Heart left ventricle (tissue), 16 donors: ENCODE data around the gene FAM222A. TPM values are rescaled to one million over a fixed set of nuclear protein-coding genes. Genes with fewer than 3 reads are reported as not detected.

ENCODE experiments used
- ATAC-seq, 4 donors: fragments of 200-7000 bp; cut with Tn5 transposase; one replicate each; pipeline ENCODE4 v1.9.1; 2020 to 2022; ENCODE audit warnings: moderate library complexity in 4 of 4, mild to moderate bottlenecking in 3 of 4, moderate number of reproducible peaks in 1 of 4
- DNase-seq, 5 donors: peaks; one replicate each; pipeline ENCODE4 v3.0.0-alpha.2; 2020
- H3K27ac ChIP-seq, 12 donors: fragments of 200-600 bp; sonication (generic) in 4 of 12; one replicate each; pipeline versions ENCODE4 v1.5.0 to v1.8.0; 2016 to 2022; ENCODE audit warnings: mild to moderate bottlenecking in 2 of 12
- H3K27me3 ChIP-seq, 9 donors: fragments of 200-600 bp; sonication (generic) in 2 of 9; one replicate each; pipeline versions ENCODE4 v1.5.1 to v1.8.0; 2016 to 2022; ENCODE audit warnings: mild to moderate bottlenecking in 3 of 9
- H3K36me3 ChIP-seq, 9 donors: fragments of 200-600 bp; sonication (generic) in 2 of 9; one replicate each; pipeline versions ENCODE4 v1.5.0 to v1.8.0; 2018 to 2022; ENCODE audit warnings: mild to moderate bottlenecking in 2 of 9
- H3K4me1 ChIP-seq, 12 donors: fragments of 200-600 bp; sonication (generic) in 4 of 12; one replicate each; pipeline versions ENCODE4 v1.5.0 to v1.8.0; 2016 to 2022; ENCODE audit warnings: mild to moderate bottlenecking in 3 of 12
- H3K4me3 ChIP-seq, 12 donors: fragments of 200-600 bp; sonication (generic) in 4 of 12; one replicate each; pipeline versions ENCODE4 v1.5.0 to v1.8.0; 2017 to 2022; ENCODE audit warnings: mild to moderate bottlenecking in 9 of 12, moderate library complexity in 4 of 12
- H3K9me3 ChIP-seq, 12 donors: fragments of 200-600 bp; sonication (generic) in 4 of 12; one replicate each; pipeline versions ENCODE4 v1.5.0 to v1.8.0; 2016 to 2022; ENCODE audit warnings: mild to moderate bottlenecking in 1 of 12
- CTCF ChIP-seq, 12 donors: fragments of 200-600 bp; sonication (generic) in 4 of 12; IDR thresholded peaks; one replicate each; pipeline versions ENCODE4 v1.5.0 to v1.8.0; 2018 to 2022; ENCODE audit warnings: antibody characterized with exemption in 12 of 12, mild to moderate bottlenecking in 5 of 12
- POLR2A ChIP-seq, 2 donors: fragments of 450-650 bp; IDR thresholded peaks; one replicate each; pipeline ENCODE4 v1.6.1; 2017; ENCODE audit warnings: antibody characterized with exemption in 2 of 2, mild to moderate bottlenecking in 2 of 2, moderate library complexity in 2 of 2
- WGBS, 4 donors: extraction: QIAGEN DNeasy Blood & Tissue Kit in 2 of 4; methylation state at CpG; one replicate each; pipeline versions ENCODE4 v1.1.5 to v1.1.7; 2013 to 2018; 5-methylcytosine and 5-hydroxymethylcytosine counted together
- intact Hi-C, 10 donors: fragments of 100-400 bp; cut with DNase I; formaldehyde crosslinking; loops; one replicate each; pipeline versions ENCODE4 v1.11.1 to v1.14.2; 2022
- polyA plus RNA-seq, 2 donors: library from polyadenylated mRNA; stranded (reverse); fragments of 200-250 nt; gene quantifications; one replicate each; pipeline ENCODE4 v1.2.3, GENCODE V29; 2013
- total RNA-seq, 9 donors: library from RNA; depleted of rRNA in 2 of 9; stranded (reverse); fragments of >200 nt in 2 of 9; fragmentation: NEBNext Ultra II Directional in 3 of 9; extraction: Animal tissue kit (Norgen Biotek cat#: 25700) in 3 of 9; gene quantifications; one replicate each; pipeline versions ENCODE4 v1.1.0 to v1.2.4, GENCODE V29; 2016 to 2023
- donor health status: ischemic (EF 13 %, LVEDD 7.1; RV severe dilation, severe dysfunction).
- donor health status: healthy with polysubstance abuse.
- donor health status: DM: no; HTN: yes; CAD: no.
- donor health status: DM: no; HTN: no; CAD: no.
- donor health status: ischemic (EF 25% LVEDD 6.9; RV normal size, moderate dysfunction).
- donor health status: ischemic (EF 25% LVEDD 5.7; RV mildly dilated, moderate dysfunction).
- donor health status: healthy.
- donor health status: DM: yes; HTN: yes; CAD: no.
- donor health status: ischemic (EF 35%, LVEDD 5.7; RV mildly dilated, moderate dysfunction).
- donor health status: nonischemic (EF 11% LVEDD 7.7; RV severe dilation, severe dysfunction).
- donor health status: DM: yes; HTN: yes; CAD: no.
- donor health status: PGD.
- donor health status: ischemic (EF 29% LVEDD 5.4; RV normal size, mild dysfunction).
- donor health status: nonischemic (EF 23%, LVEDD 6.1; RV moderate dilation, normal function).

FAM222A gene
- total and polyA plus RNA-seq, 11 donors = 3.5 to 45.8 (median 10.2) TPM

- no peak for ATAC-seq
- Histone ChIP-seq H3K27ac (no peak overlapping the region), H3K27me3 (peaks cover 0 to 4% (median 0%) of the 10 kb centered on the region in 9 donors), H3K9me3 (no peaks in the 10 kb centered on the region), H3K36me3 (no peaks in the 10 kb centered on the region), H3K4me3 (no peak overlapping the region), H3K4me1 (peaks cover 0 to 3% (median 0%) of the 10 kb centered on the region in 12 donors)
- TF ChIP-seq CTCF (IDR thresholded peaks at IDR 0.05) = no peak
- intact Hi-C loops = no loop called here
- no peak for DNase-seq
- WGBS, 4 donors = 35 to 53% (median 48%) methylated on average over 6 of the region's 6 CpGs
Measured at GRCh38 chr12:109701064-109701463, 12.6 kb upstream of the FAM222A start.

- no peak for ATAC-seq
- no peaks in the 10 kb centered on the region for H3K4me1 ChIP-seq
Measured at GRCh38 chr12:109702111-109702841, 11.3 kb upstream of the FAM222A start.

GRCh38 chr12:109703684-109704083 lies 9.9 kb upstream of the FAM222A start:
- TF ChIP-seq CTCF (IDR thresholded peaks at IDR 0.05) = no peak
- no peak for TF ChIP-seq POLR2A (IDR thresholded peaks at IDR 0.05)
- 50 to 83% (median 64%) methylated on average over 3 to 7 of the region's 7 CpGs for WGBS, 4 donors

More at GRCh38 chr12:109702111-109702841, 11.3 kb upstream of the FAM222A start:
- no peak overlapping the region for H3K27ac ChIP-seq
- TF ChIP-seq POLR2A (IDR thresholded peaks at IDR 0.05) (no peak), CTCF (IDR thresholded peaks at IDR 0.05) (no peak)
- WGBS, 4 donors = 81 to 91% (median 87%) methylated on average over 9 of the region's 9 CpGs
- no peaks in the 10 kb centered on the region for H3K36me3 ChIP-seq
- H3K27me3 ChIP-seq = peaks cover 0 to 4% (median 0%) of the 10 kb centered on the region in 9 donors
- H3K4me3 ChIP-seq = no peak overlapping the region
- no peak for DNase-seq
- intact Hi-C loops = no loop called here
- H3K9me3 ChIP-seq = no peaks in the 10 kb centered on the region

GRCh38 chr12:109704371-109705098 lies 9.1 kb upstream of the FAM222A start:
- Histone ChIP-seq H3K4me3 (no peak overlapping the region), H3K36me3 (no peaks in the 10 kb centered on the region), H3K9me3 (no peaks in the 10 kb centered on the region), H3K27ac (no peak overlapping the region), H3K27me3 (peaks cover 0 to 5% (median 0%) of the 10 kb centered on the region in 9 donors), H3K4me1 (no peaks in the 10 kb centered on the region)
- intact Hi-C loops = no loop called here
- ATAC-seq (no peak), DNase-seq (no peak)
- no peak for TF ChIP-seq POLR2A (IDR thresholded peaks at IDR 0.05)
- no peak for TF ChIP-seq CTCF (IDR thresholded peaks at IDR 0.05)
- WGBS, 4 donors = 71 to 81% (median 79%) methylated on average over 4 of the region's 4 CpGs

More at GRCh38 chr12:109703684-109704083, 9.9 kb upstream of the FAM222A start:
- no peaks in the 10 kb centered on the region for H3K9me3 ChIP-seq
- H3K27ac ChIP-seq = no peak overlapping the region
- intact Hi-C loops = no loop called here
- H3K4me1 ChIP-seq = no peaks in the 10 kb centered on the region
- no peaks in the 10 kb centered on the region for H3K36me3 ChIP-seq
- peaks cover 0 to 5% (median 0%) of the 10 kb centered on the region in 9 donors for H3K27me3 ChIP-seq
- no peak for ATAC-seq
- DNase-seq = no peak
- no peak overlapping the region for H3K4me3 ChIP-seq
